Transverse colon (tissue), 4 donors: ENCODE measurements around the gene FOSB. TPM values are rescaled to one million over a fixed set of nuclear protein-coding genes. Genes with fewer than 3 reads are reported as not detected.

Source experiments
- DNase-seq: peaks from one replicate; pipeline ENCODE4 v3.0.0-alpha.2; 2019
- H3K27ac ChIP-seq, 4 donors: fragments of 200-600 bp; sonication (generic); 2 replicates each; pipeline ENCODE4 v1.5.1; 2016 to 2018; ENCODE audit warnings: inconsistent platforms in 4 of 4
- H3K27me3 ChIP-seq: fragments of 200-600 bp; sonication (generic); 2 replicates; pipeline ENCODE4 v1.5.1; 2017; ENCODE audit warnings: inconsistent platforms
- H3K36me3 ChIP-seq, 4 donors: fragments of 200-600 bp; sonication (generic); 2 replicates each; pipeline ENCODE4 v1.5.1; 2017 to 2019; ENCODE audit warnings: inconsistent platforms in 4 of 4
- H3K4me1 ChIP-seq, 4 donors: fragments of 200-600 bp; sonication (generic); 2 replicates each; pipeline ENCODE4 v1.5.1; 2017 to 2020; ENCODE audit warnings: inconsistent platforms in 4 of 4
- H3K4me3 ChIP-seq, 4 donors: fragments of 200-600 bp; sonication (generic); 1 replicate in 1 of 4; 2 replicates in 3 of 4; pipeline versions ENCODE4 v1.5.1 to v1.6.1; 2017 to 2019; ENCODE audit warnings: inconsistent platforms in 4 of 4
- H3K9me3 ChIP-seq, 2 donors: fragments of 200-600 bp; sonication (generic); 2 replicates each; pipeline ENCODE4 v1.5.1; 2017 to 2019; ENCODE audit warnings: inconsistent platforms in 2 of 2
- EP300 ChIP-seq: sonication (generic); formaldehyde crosslinking; IDR thresholded peaks from one replicate; pipeline ENCODE4 v1.6.1; 2017; ENCODE audit warnings: antibody characterized with exemption, low read depth
- POLR2A ChIP-seq: fragments of 450-650 bp; IDR thresholded peaks from one replicate; pipeline ENCODE4 v1.6.1; 2016; ENCODE audit warnings: antibody characterized with exemption, mild to moderate bottlenecking, moderate library complexity
- POLR2AphosphoS5 ChIP-seq, 3 donors: sonication (generic); formaldehyde crosslinking; IDR thresholded peaks; one replicate each; pipeline ENCODE4 v1.6.1; 2016; ENCODE audit warnings: antibody characterized with exemption in 3 of 3
- WGBS, 2 donors: methylation state at CpG; one replicate each; pipeline ENCODE4 v1.1.5; 2018; ENCODE audit warnings: low coverage in 1 of 2; 5-methylcytosine and 5-hydroxymethylcytosine counted together
- in situ Hi-C, 4 donors: fragments of 200-750 bp; cut with MboI; loops; one replicate each; pipeline versions ENCODE4 v1.15.0 to v1.15.1; 2017; ENCODE audit warnings: low sequenced_read_pairs in 3 of 4, low pct_ligation_motif_present in 1 of 4, low pct_unique_long_range_greater_than_20kb in 1 of 4
- intact Hi-C: fragments of 100-400 bp; cut with DNase I; formaldehyde crosslinking; loops from one replicate; pipeline ENCODE4 v1.15.1; 2023; ENCODE audit warnings: low total_unique reads
- small RNA-seq, 4 donors: library from RNA; depleted of rRNA; stranded (forward); fragments of <200 nt; gene quantifications; one replicate each; pipeline ENCODE3, GENCODE V24; 2016
- total RNA-seq, 4 donors: library from RNA; depleted of rRNA; stranded (reverse); fragments of >200 nt; gene quantifications; one replicate each; pipeline ENCODE4 v1.1.0, GENCODE V29; 2016
- TF ChIP-seq, protein P1 (sequence below), 5 experiments: fragments of 200-600 bp in 3 of 5; fragments of 450-650 bp in 2 of 5; sonication (generic) in 3 of 5; IDR thresholded peaks; 1 replicate in 2 of 5; 2 replicates in 3 of 5; pipeline ENCODE4 v1.5.1; 2016 to 2017; ENCODE audit warnings: antibody characterized with exemption in 5 of 5, inconsistent platforms in 3 of 5, mild to moderate bottlenecking in 2 of 5, moderate library complexity in 1 of 5

The FOSB gene
- total RNA-seq, 4 donors from 2014 or later: 14.5 to 64.7 (median 25.6) TPM

DNA sequence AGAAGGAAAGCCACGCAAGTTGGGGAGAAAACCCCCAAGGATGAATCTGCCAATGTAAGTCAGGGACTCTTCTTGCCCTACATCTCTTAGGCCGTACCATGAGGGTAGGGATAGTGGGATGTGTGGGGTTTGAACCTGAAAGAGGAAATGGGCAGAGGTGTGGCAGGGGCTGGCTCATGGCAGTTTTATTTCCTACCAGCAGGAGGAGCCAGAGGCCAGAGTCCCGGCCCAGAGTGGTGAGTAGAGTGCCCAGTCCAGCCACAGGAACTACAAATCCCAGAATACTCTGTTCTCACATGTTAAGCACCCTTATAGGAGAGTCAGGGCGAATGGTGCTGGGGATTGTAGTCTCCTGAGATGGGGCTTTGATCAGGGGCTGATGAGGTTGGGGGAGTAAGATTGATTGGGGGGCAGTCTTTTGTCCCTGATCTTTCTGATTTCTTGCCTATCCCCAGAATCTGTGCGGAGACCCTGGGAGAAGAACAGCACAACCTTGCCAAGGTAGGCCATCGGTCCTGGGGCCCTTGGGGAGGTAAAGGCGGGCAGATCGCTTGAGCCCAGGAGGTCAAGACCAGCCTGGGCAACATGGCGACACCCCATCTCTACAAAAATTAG, 56.0 kb downstream of the FOSB start:
- H3K36me3 ChIP-seq: peaks cover 0 to 59% (median 20%) of the 10 kb centered on the region in 4 donors
- intact Hi-C loops: no loop called here
- TF ChIP-seq EP300 (no peak), POLR2AphosphoS5 (IDR thresholded peaks at IDR 0.05) (peak in 1 of 3 donors; percentile 31)
- TF ChIP-seq, protein P1, sequence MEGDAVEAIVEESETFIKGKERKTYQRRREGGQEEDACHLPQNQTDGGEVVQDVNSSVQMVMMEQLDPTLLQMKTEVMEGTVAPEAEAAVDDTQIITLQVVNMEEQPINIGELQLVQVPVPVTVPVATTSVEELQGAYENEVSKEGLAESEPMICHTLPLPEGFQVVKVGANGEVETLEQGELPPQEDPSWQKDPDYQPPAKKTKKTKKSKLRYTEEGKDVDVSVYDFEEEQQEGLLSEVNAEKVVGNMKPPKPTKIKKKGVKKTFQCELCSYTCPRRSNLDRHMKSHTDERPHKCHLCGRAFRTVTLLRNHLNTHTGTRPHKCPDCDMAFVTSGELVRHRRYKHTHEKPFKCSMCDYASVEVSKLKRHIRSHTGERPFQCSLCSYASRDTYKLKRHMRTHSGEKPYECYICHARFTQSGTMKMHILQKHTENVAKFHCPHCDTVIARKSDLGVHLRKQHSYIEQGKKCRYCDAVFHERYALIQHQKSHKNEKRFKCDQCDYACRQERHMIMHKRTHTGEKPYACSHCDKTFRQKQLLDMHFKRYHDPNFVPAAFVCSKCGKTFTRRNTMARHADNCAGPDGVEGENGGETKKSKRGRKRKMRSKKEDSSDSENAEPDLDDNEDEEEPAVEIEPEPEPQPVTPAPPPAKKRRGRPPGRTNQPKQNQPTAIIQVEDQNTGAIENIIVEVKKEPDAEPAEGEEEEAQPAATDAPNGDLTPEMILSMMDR (IDR thresholded peaks at IDR 0.05): peak; percentile 82 to 97 (median 92)
- in situ Hi-C loops: no loop called here
- H3K27me3 ChIP-seq: no peaks in the 10 kb centered on the region
- H3K27ac ChIP-seq: peak overlapping the region; percentile 30 to 73 (median 56)
- no peaks in the 10 kb centered on the region for H3K9me3 ChIP-seq
- peak; percentile 85 for DNase-seq
- no peak overlapping the region for H3K4me3 ChIP-seq
- peaks cover 7 to 50% (median 25%) of the 10 kb centered on the region in 4 donors for H3K4me1 ChIP-seq
- WGBS, 2 donors: 67% methylated on average over 9 of the region's 9 CpGs; no CpG with 5 or more reads in 1 of the 2 donors

DNA sequence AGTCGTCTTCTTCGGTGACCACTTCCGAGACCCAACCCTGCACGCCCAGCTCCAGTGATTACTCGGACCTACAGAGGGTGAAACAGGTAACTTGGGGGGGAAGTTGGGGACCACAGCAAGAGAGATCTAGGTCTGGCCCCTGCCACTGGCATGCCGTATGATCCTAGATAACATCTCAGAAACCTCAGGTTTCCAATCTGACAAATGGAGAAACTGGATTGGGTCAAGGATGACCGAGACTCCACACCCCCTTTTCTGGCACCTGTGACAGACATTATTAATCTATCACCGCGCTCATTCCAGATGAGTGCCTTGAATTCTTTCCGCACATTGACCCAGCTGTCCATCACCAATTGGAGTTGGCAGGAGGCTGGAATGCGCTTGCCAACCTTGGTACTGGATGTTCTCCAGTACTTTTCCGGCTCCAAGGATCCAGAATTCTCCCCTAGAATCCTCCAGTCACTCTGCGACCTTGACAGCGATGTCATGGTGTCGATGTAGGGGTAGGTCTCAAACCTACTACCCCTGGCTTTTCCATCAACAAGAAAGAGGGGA, 56.9 kb downstream of the FOSB start:
- intact Hi-C loops: no loop called here
- 95 to 100% methylated on average over 3 to 15 of the region's 15 CpGs for WGBS, 2 donors
- Histone ChIP-seq H3K27ac (peak overlapping the region in 1 of 4 donors; percentile 20), H3K4me3 (no peak overlapping the region), H3K36me3 (peaks cover 0 to 52% (median 20%) of the 10 kb centered on the region in 4 donors), H3K4me1 (peaks cover 13 to 53% (median 29%) of the 10 kb centered on the region in 4 donors), H3K27me3 (no peaks in the 10 kb centered on the region), H3K9me3 (no peaks in the 10 kb centered on the region)
- in situ Hi-C loops: no loop called here
- no peak for DNase-seq
- TF ChIP-seq POLR2A (no peak), EP300 (no peak), POLR2AphosphoS5 (IDR thresholded peaks at IDR 0.05) (no peak)

Small RNA genes within 50 kb of the gene (small RNA-seq; reads per million reads assigned to genes)
- 0 reads per million in 4 donors for gene MIR6088

Other genes starting within 250 kb of the FOSB start
- gene EXOC3L2, start 222.6 kb upstream of the FOSB start, total RNA-seq: 1 to 10 TPM in 2 of 4 donors, under 1 TPM in 1, not detected in 1; 0.68 to 7.0 (median 1.1) TPM
- 10 to 100 TPM; 11.0 to 40.8 (median 13.2) TPM for gene MARK4, start 216.7 kb upstream of the FOSB start, total RNA-seq
- 10 to 100 TPM in 2 of 4 donors, 1 to 10 TPM in 1, not detected in 1; 4.0 to 32.2 (median 27.9) TPM for gene CKM, start 145.1 kb upstream of the FOSB start, total RNA-seq
- not detected for gene KLC3, start 127.2 kb upstream of the FOSB start, total RNA-seq
- 10 to 100 TPM in 1 of 4 donors, 1 to 10 TPM in 3; 3.0 to 46.2 (median 9.2) TPM for gene ERCC2, start 97.4 kb upstream of the FOSB start, total RNA-seq
- gene PPP1R13L, start 62.9 kb upstream of the FOSB start, total RNA-seq: 100 to 1,000 TPM in 1 of 4 donors, 10 to 100 TPM in 3; 28.5 to 298 (median 44.4) TPM
- 1 to 10 TPM in 3 of 4 donors, under 1 TPM in 1; 1.00 to 3.5 (median 1.2) TPM for gene POLR1G, start 61.4 kb upstream of the FOSB start, total RNA-seq
- gene ERCC1, start 44.1 kb upstream of the FOSB start, total RNA-seq: 10 to 100 TPM; 38.8 to 42.6 (median 40.0) TPM
- gene RTN2, start 29.1 kb downstream of the FOSB start, total RNA-seq: 10 to 100 TPM in 1 of 4 donors, 1 to 10 TPM in 1, not detected in 2; 5.7 to 13.5 TPM
- gene PPM1N, start 30.4 kb downstream of the FOSB start, total RNA-seq: 1 to 10 TPM in 2 of 4 donors, under 1 TPM in 1, not detected in 1; 1.00 to 4.3 (median 1.4) TPM
- gene VASP, start 39.5 kb downstream of the FOSB start, total RNA-seq: 100 to 1,000 TPM; 167 to 465 (median 204) TPM
- gene OPA3, start 116.8 kb downstream of the FOSB start, total RNA-seq: 10 to 100 TPM in 1 of 4 donors, 1 to 10 TPM in 3; 6.7 to 10.8 (median 8.6) TPM
- 1 to 10 TPM in 1 of 4 donors, under 1 TPM in 3; 0.27 to 1.4 (median 0.43) TPM for gene GPR4, start 134.2 kb downstream of the FOSB start, total RNA-seq
- gene EML2, start 171.4 kb downstream of the FOSB start, total RNA-seq: 10 to 100 TPM; 40.8 to 64.3 (median 60.0) TPM
- 10 to 100 TPM; 10.1 to 40.4 (median 14.1) TPM for gene GIPR, start 200.2 kb downstream of the FOSB start, total RNA-seq
- 100 to 1,000 TPM in 2 of 4 donors, 10 to 100 TPM in 2; 39.3 to 407 (median 93.4) TPM for gene SNRPD2, start 224.0 kb downstream of the FOSB start, total RNA-seq
- 10 to 100 TPM in 1 of 4 donors, 1 to 10 TPM in 2, under 1 TPM in 1; 0.75 to 17.3 (median 7.2) TPM for gene QPCTL, start 224.7 kb downstream of the FOSB start, total RNA-seq